Stimulated activated CD4-positive, alpha-beta T cell treated with anti-CD3 and anti-CD28 coated beads, Interleukin-15, amount 100 ng/mL, for 48 hours (primary cell): Measurements from ENCODE around the gene INTS2.
"Not testable (repeated sequence)": the region's sequence is repeated elsewhere in the genome, so short reads cannot be mapped to it uniquely, and the experiment has no call there.

Experiments used
- DNase-seq, 2 donors: peaks; one replicate each; pipeline ENCODE4 v3.0.0-alpha.2; 2020; ENCODE audit warnings: low read depth in 2 of 2

The INTS2 gene

GRCh38 chr17:61847659-61848058 lies 80.1 kb downstream of the INTS2 start:
- DNase-seq = no peak

GRCh38 chr17:61846761-61847375 lies 80.9 kb downstream of the INTS2 start:
- DNase-seq = no peak

GRCh38 chr17:61846088-61846487 lies 81.7 kb downstream of the INTS2 start:
- no peak for DNase-seq

- DNase-seq = no peak
These were observed 84.3 kb downstream of the INTS2 start for GRCh38 chr17:61843435-61843834.

- DNase-seq = no peak
These were observed 84.9 kb downstream of the INTS2 start for GRCh38 chr17:61842899-61843298.

GRCh38 chr17:61839300-61839786 lies 88.4 kb downstream of the INTS2 start:
- DNase-seq = no peak

- DNase-seq = peak; percentile 9 to 22
These were observed 90.4 kb downstream of the INTS2 start for GRCh38 chr17:61837175-61838051.

GRCh38 chr17:61836266-61837174 lies 91.3 kb downstream of the INTS2 start:
- DNase-seq = no peak

- DNase-seq = no peak
These were observed 92.2 kb downstream of the INTS2 start for GRCh38 chr17:61835606-61836005.

- DNase-seq = no peak
These were observed 93.2 kb downstream of the INTS2 start for GRCh38 chr17:61834610-61835009.

- DNase-seq = no peak
These were observed 94.1 kb downstream of the INTS2 start for GRCh38 chr17:61833536-61834193.

GRCh38 chr17:61832463-61832862 lies 95.3 kb downstream of the INTS2 start:
- DNase-seq = no peak

GRCh38 chr17:61831099-61831498 lies 96.7 kb downstream of the INTS2 start:
- DNase-seq = no peak

- DNase-seq = no peak
These were observed 99.1 kb downstream of the INTS2 start for GRCh38 chr17:61828694-61829093.

- no peak for DNase-seq
These were observed 100.0 kb downstream of the INTS2 start for GRCh38 chr17:61827649-61828395.

GRCh38 chr17:61826866-61827265 lies 100.9 kb downstream of the INTS2 start:
- not testable (repeated sequence) for DNase-seq

GRCh38 chr17:61826198-61826597 lies 101.6 kb downstream of the INTS2 start:
- not testable (repeated sequence) for DNase-seq

- no peak for DNase-seq
These were observed 102.2 kb downstream of the INTS2 start for GRCh38 chr17:61825448-61826137.

GRCh38 chr17:61822326-61823285 lies 105.2 kb downstream of the INTS2 start:
- no peak for DNase-seq
